Measurements from ENCODE around the gene UBE4B. TPM values are rescaled to one million over a fixed set of nuclear protein-coding genes. Genes with fewer than 3 reads are reported as not detected.

The UBE4B gene
- total and polyA plus RNA-seq, 2 of the 13 experiments (the other 11 are each of a cell fraction or from before 2014, with no cell fraction given), result 15.2 to 24.8 TPM

- TF ChIP-seq ZUFSP (CRISPR knock-in tag; IDR thresholded peaks at IDR 0.05; ENCODE audit: borderline replicate concordance), result no peak
- peak; percentile 73 for TF ChIP-seq ZNF460 (CRISPR knock-in tag; IDR thresholded peaks at IDR 0.05; ENCODE audit: borderline replicate concordance)
- no peak for TF ChIP-seq ZBTB8A (CRISPR knock-in tag; IDR thresholded peaks at IDR 0.05; ENCODE audit: borderline replicate concordance, low read depth)
- TF ChIP-seq ZNF362 (CRISPR knock-in tag; IDR thresholded peaks at IDR 0.05; ENCODE audit: borderline replicate concordance), result peak; percentile 68; the same call in 1 of the 2 replicates
Measured at GRCh38 chr1:10195570-10195969, 162.8 kb downstream of the UBE4B start (continued).

GRCh38 chr1:10196976-10197375, 164.2 kb downstream of the UBE4B start:
- Histone ChIP-seq H3K4me1 (ENCODE audit: insufficient read depth, low read length) (peaks cover 33% of the 10 kb centered on the region), H3K36me3 (replicated peaks in 1 of 2; ENCODE audit: control insufficient read depth in 1 of 2, insufficient read depth in 2 of 2, low read length in 2 of 2) (no peaks in the 10 kb centered on the region), H3K27ac (ENCODE audit: extremely low read length, insufficient read depth, low read length) (no peak overlapping the region), H2AFZ (ENCODE audit: low read length) (no peak overlapping the region), H3K4me3 (replicated peaks in 1 of 3; ENCODE audit: insufficient read depth in 1 of 3, low read depth in 2 of 3, low read length in 3 of 3) (no peak overlapping the region), H3K4me2 (ENCODE audit: low read depth, low read length) (no peak overlapping the region), H3K79me2 (ENCODE audit: insufficient read depth, low read length) (no peaks in the 10 kb centered on the region), H3K9ac (ENCODE audit: insufficient read depth, low read depth, low read length) (no peak overlapping the region), H4K20me1 (ENCODE audit: insufficient read depth, low read length) (no peaks in the 10 kb centered on the region), H3K27me3 (ENCODE audit: control insufficient read depth in 1 of 2, insufficient read depth in 2 of 2, low read length in 2 of 2) (no peaks in the 10 kb centered on the region), H3K9me3 (ENCODE audit: low read length) (no peaks in the 10 kb centered on the region)
- WGBS (ENCODE audit: low lambda C conversion rate), result 63% methylated on average over 3 of the region's 3 CpGs
- ATAC-seq, result no peak
- DNase-seq (ENCODE audit: low spot score), result no peak
- intact Hi-C loops (cut with micrococcal nuclease; ENCODE audit: unreplicated experiment) (no loop called here), in situ Hi-C loops (cut with HindIII; ENCODE audit: extremely low pct_ligation_motif_present, low pct_unique_long_range_greater_than_20kb) (no loop called here)
- BruUV-seq (replicated peaks), result no TSS peak
- FAIRE-seq, result no peak
- ChIA-PET CTCF (ENCODE audit: low intra/inter-chr PET ratio, low total read pairs) (no interaction called here), POLR2A (interaction anchor here (0.7 kb wide), 1 partner anchor 31 kb away, joined by 5 read pairs; no protein-coding TSS in a partner anchor)
- TF ChIP-seq ZMAT3 (CRISPR knock-in tag; conservative IDR thresholded peaks at IDR 0.05), result no peak
- no peak for TF ChIP-seq ZNF224 (CRISPR knock-in tag; IDR thresholded peaks at IDR 0.05)
- no peak for TF ChIP-seq SALL1 (CRISPR knock-in tag; IDR thresholded peaks at IDR 0.05)
- no peak for TF ChIP-seq ZBTB37 (CRISPR knock-in tag; IDR thresholded peaks at IDR 0.05)
- TF ChIP-seq ZNF580 (CRISPR knock-in tag; IDR thresholded peaks at IDR 0.05; ENCODE audit: borderline replicate concordance, low read depth), result no peak
- no peak for TF ChIP-seq CREM (IDR thresholded peaks at IDR 0.05)
- no peak for TF ChIP-seq CREM (CRISPR knock-in tag; IDR thresholded peaks at IDR 0.05)
- TF ChIP-seq MED13 (CRISPR knock-in tag; IDR thresholded peaks at IDR 0.05), result no peak
- no peak for TF ChIP-seq DMTF1 (CRISPR knock-in tag; IDR thresholded peaks at IDR 0.05)
- TF ChIP-seq HOXA3 (CRISPR knock-in tag; IDR thresholded peaks at IDR 0.05), result no peak
- TF ChIP-seq ZNF251 (CRISPR knock-in tag; IDR thresholded peaks at IDR 0.05), result no peak

Data from HepG2 (cell line).